Activated CD8-positive, alpha-beta T cell treated with anti-CD3 and anti-CD28 coated beads, Interleukin-2, amount 10 ng/mL, durations not matched to agents 7 days and 5 days (primary cell): ENCODE results near the gene ZBTB7B. TPM values are rescaled to one million over a fixed set of nuclear protein-coding genes. Genes with fewer than 3 reads are reported as not detected.

Source experiments
- ATAC-seq: fragments of 150-1000 bp; cut with Tn5 transposase; one replicate; pipeline ENCODE4 v1.10.0; 2021; ENCODE audit warnings: moderate library complexity
- CTCF ChIA-PET: fragments of 350-600 bp; sonication (Branson Sonifier 250); formaldehyde crosslinking; loops from one replicate; lab custom pipeline; 2021; ENCODE audit warnings: antibody characterized with exemption; lab: Charles Lee
- POLR2A ChIA-PET: fragments of 350-600 bp; sonication (Branson Sonifier 250); formaldehyde crosslinking; loops from one replicate; lab custom pipeline; 2021; ENCODE audit warnings: antibody characterized with exemption; lab: Charles Lee
- DNase-seq: peaks from one replicate; pipeline ENCODE4 v3.0.0-alpha.2; 2020
- H3K27ac Mint-ChIP-seq: one replicate; pipeline ENCODE4 v1.8.0; 2021; ENCODE audit warnings: mild to moderate bottlenecking, mixed read lengths
- H3K27me3 Mint-ChIP-seq: one replicate; pipeline ENCODE4 v1.8.0; 2021; ENCODE audit warnings: low read depth, mixed read lengths
- H3K36me3 Mint-ChIP-seq: one replicate; pipeline ENCODE4 v1.8.0; 2021; ENCODE audit warnings: low read depth, mixed read lengths
- H3K4me1 Mint-ChIP-seq: one replicate; pipeline ENCODE4 v1.8.0; 2021; ENCODE audit warnings: low read depth, mixed read lengths
- H3K4me3 Mint-ChIP-seq: one replicate; pipeline ENCODE4 v1.8.0; 2021; ENCODE audit warnings: mild to moderate bottlenecking, mixed read lengths
- H3K9me3 Mint-ChIP-seq: one replicate; pipeline ENCODE4 v1.8.0; 2022; ENCODE audit warnings: mixed read lengths; ENCODE audit not compliant: insufficient read depth
- total RNA-seq, 2 experiments: library from RNA; stranded (reverse); gene quantifications; one replicate each; pipeline ENCODE4 v1.2.3, GENCODE V29; 2021

Gene ZBTB7B
- total RNA-seq, 2 experiments from 2014 or later, result 35.5 to 42.5 TPM

- no peak overlapping the region for H3K4me3 Mint-ChIP-seq
- ATAC-seq (no peak), DNase-seq (no peak)
- peaks cover 7% of the 10 kb centered on the region for H3K27me3 Mint-ChIP-seq
- H3K4me1 Mint-ChIP-seq, result no peaks in the 10 kb centered on the region
- ChIA-PET CTCF (interaction anchor here (1.1 kb wide), 1 partner anchor 13 kb away, joined by 3 read pairs; no protein-coding TSS in a partner anchor), POLR2A (no interaction called here)
- H3K36me3 Mint-ChIP-seq, result no peaks in the 10 kb centered on the region
- H3K27ac Mint-ChIP-seq, result no peak overlapping the region
- H3K9me3 Mint-ChIP-seq, result no peaks in the 10 kb centered on the region
Measured at GRCh38 chr1:155030899-155031298, 28.3 kb downstream of the ZBTB7B start.

- DNase-seq (no peak), ATAC-seq (no peak)
- Mint-ChIP-seq H3K27me3 (peaks cover 16% of the 10 kb centered on the region), H3K4me3 (no peak overlapping the region), H3K4me1 (no peaks in the 10 kb centered on the region), H3K9me3 (no peaks in the 10 kb centered on the region), H3K27ac (no peak overlapping the region), H3K36me3 (no peaks in the 10 kb centered on the region)
- CTCF ChIA-PET, result interaction anchor here (1.1 to 3.7 kb wide), 2 partner anchors 11 to 18 kb away, joined by 3 to 13 read pairs; partner anchors contain the start of gene ADAM15
- POLR2A ChIA-PET, result no interaction called here
Measured at GRCh38 chr1:155032886-155033285, 30.3 kb downstream of the ZBTB7B start.

GRCh38 chr1:155033524-155033923 lies 30.9 kb downstream of the ZBTB7B start, which contains the start of the genes DCST1 and DCST2:
Gene DCST1, plus strand, starts transcription at chr1:155033824. Its CDS starts 213 bp downstream, at chr1:155034037.
Gene DCST2, minus strand, starts transcription at chr1:155033781. Its CDS starts 80 bp downstream, at chr1:155033701.
- ChIA-PET CTCF (interaction anchor here (1.1 to 3.7 kb wide), 4 partner anchors 11 to 51 kb away, joined by 3 to 13 read pairs (median 8); partner anchors contain the start of gene ADAM15), POLR2A (no interaction called here)
- no peaks in the 10 kb centered on the region for H3K36me3 Mint-ChIP-seq
- H3K27me3 Mint-ChIP-seq, result peaks cover 22% of the 10 kb centered on the region
- peaks cover 1% of the 10 kb centered on the region for H3K4me1 Mint-ChIP-seq
- no peaks in the 10 kb centered on the region for H3K9me3 Mint-ChIP-seq
- H3K27ac Mint-ChIP-seq, result no peak within 1 kb of the TSS
- no peak for ATAC-seq
- H3K4me3 Mint-ChIP-seq, result no peak within 1 kb of the TSS
- DNase-seq, result no peak

- Mint-ChIP-seq H3K36me3 (no peaks in the 10 kb centered on the region), H3K27ac (no peak overlapping the region), H3K4me3 (no peak overlapping the region), H3K27me3 (peaks cover 24% of the 10 kb centered on the region), H3K4me1 (peaks cover 10% of the 10 kb centered on the region), H3K9me3 (no peaks in the 10 kb centered on the region)
- ATAC-seq, result no peak
- ChIA-PET POLR2A (no interaction called here), CTCF (interaction anchor here (0.9 to 3.7 kb wide), 5 partner anchors 10 to 52 kb away, joined by 3 to 13 read pairs (median 6); partner anchors contain the start of gene ADAM15)
- no peak for DNase-seq
Measured at GRCh38 chr1:155034318-155035208, 32.0 kb downstream of the ZBTB7B start.

- POLR2A ChIA-PET, result no interaction called here
- H3K4me3 Mint-ChIP-seq, result no peak overlapping the region
- CTCF ChIA-PET, result interaction anchor here (0.9 to 3.7 kb wide), 4 partner anchors 8 to 50 kb away, joined by 3 to 13 read pairs (median 6); partner anchors contain the start of gene ADAM15
Measured at GRCh38 chr1:155035936-155036335, 33.3 kb downstream of the ZBTB7B start.

GRCh38 chr1:155037043-155037442 lies 34.4 kb downstream of the ZBTB7B start:
- CTCF ChIA-PET, result interaction anchor here (1.3 to 12.9 kb wide), 4 partner anchors 18 to 48 kb away, joined by 3 to 205 read pairs (median 4); partner anchors contain the start of genes ADAM15 and EFNA4
- Mint-ChIP-seq H3K27ac (no peak overlapping the region), H3K4me1 (peaks cover 10% of the 10 kb centered on the region), H3K27me3 (peaks cover 27% of the 10 kb centered on the region), H3K9me3 (no peaks in the 10 kb centered on the region), H3K36me3 (no peaks in the 10 kb centered on the region), H3K4me3 (no peak overlapping the region)
- POLR2A ChIA-PET, result no interaction called here
- ATAC-seq (no peak), DNase-seq (no peak)

More at GRCh38 chr1:155035936-155036335, 33.3 kb downstream of the ZBTB7B start:
- ATAC-seq (no peak), DNase-seq (no peak)
- Mint-ChIP-seq H3K36me3 (no peaks in the 10 kb centered on the region), H3K27me3 (peaks cover 27% of the 10 kb centered on the region), H3K9me3 (no peaks in the 10 kb centered on the region), H3K27ac (no peak overlapping the region), H3K4me1 (peaks cover 10% of the 10 kb centered on the region)

- Mint-ChIP-seq H3K4me3 (no peak overlapping the region), H3K27ac (no peak overlapping the region), H3K27me3 (peaks cover 27% of the 10 kb centered on the region), H3K4me1 (peaks cover 10% of the 10 kb centered on the region), H3K36me3 (no peaks in the 10 kb centered on the region), H3K9me3 (no peaks in the 10 kb centered on the region)
- ATAC-seq (no peak), DNase-seq (no peak)
- ChIA-PET POLR2A (no interaction called here), CTCF (interaction anchor here (1.0 to 12.9 kb wide), 5 partner anchors 19 to 47 kb away, joined by 3 to 205 read pairs (median 3); partner anchors contain the start of genes ADAM15 and EFNA4)
Measured at GRCh38 chr1:155037851-155038441, 35.3 kb downstream of the ZBTB7B start.

GRCh38 chr1:155038602-155039307 lies 36.2 kb downstream of the ZBTB7B start:
- H3K9me3 Mint-ChIP-seq, result no peaks in the 10 kb centered on the region
- no peaks in the 10 kb centered on the region for H3K36me3 Mint-ChIP-seq
- ATAC-seq (no peak), DNase-seq (no peak)
- H3K27me3 Mint-ChIP-seq, result peaks cover 26% of the 10 kb centered on the region
- CTCF ChIA-PET, result interaction anchor here (1.0 to 12.9 kb wide), 7 partner anchors 18 to 46 kb away, joined by 3 to 205 read pairs (median 4); partner anchors contain the start of genes ADAM15 and EFNA4
- no peak overlapping the region for H3K4me3 Mint-ChIP-seq
- peaks cover 10% of the 10 kb centered on the region for H3K4me1 Mint-ChIP-seq
- POLR2A ChIA-PET, result interaction anchor here (0.6 kb wide), 1 partner anchor 134 kb away, joined by 3 read pairs; no protein-coding TSS in a partner anchor
- no peak overlapping the region for H3K27ac Mint-ChIP-seq

GRCh38 chr1:155039308-155039669 lies 36.7 kb downstream of the ZBTB7B start:
- H3K27ac Mint-ChIP-seq, result no peak overlapping the region
- H3K9me3 Mint-ChIP-seq, result no peaks in the 10 kb centered on the region
- peaks cover 10% of the 10 kb centered on the region for H3K4me1 Mint-ChIP-seq
- no peak for DNase-seq
- no peak overlapping the region for H3K4me3 Mint-ChIP-seq
- peaks cover 21% of the 10 kb centered on the region for H3K27me3 Mint-ChIP-seq
- CTCF ChIA-PET, result interaction anchor here (1.0 to 12.9 kb wide), 4 partner anchors 18 to 46 kb away, joined by 3 to 205 read pairs (median 4); partner anchors contain the start of genes ADAM15 and EFNA4
- no peaks in the 10 kb centered on the region for H3K36me3 Mint-ChIP-seq
- POLR2A ChIA-PET, result interaction anchor here (0.6 kb wide), 1 partner anchor 135 kb away, joined by 3 read pairs; no protein-coding TSS in a partner anchor
- no peak for ATAC-seq

GRCh38 chr1:155040358-155041093 lies 37.9 kb downstream of the ZBTB7B start:
- Mint-ChIP-seq H3K4me1 (peaks cover 21% of the 10 kb centered on the region), H3K27ac (no peak overlapping the region), H3K27me3 (peaks cover 20% of the 10 kb centered on the region), H3K4me3 (no peak overlapping the region), H3K36me3 (no peaks in the 10 kb centered on the region), H3K9me3 (no peaks in the 10 kb centered on the region)
- ATAC-seq (no peak), DNase-seq (no peak)
- ChIA-PET POLR2A (no interaction called here), CTCF (interaction anchor here (2.8 to 12.9 kb wide), 3 partner anchors 16 to 44 kb away, joined by 11 to 205 read pairs (median 48); partner anchors contain the start of genes ADAM15 and EFNA4)
